Umbilical cord (tissue), 2 donors: ENCODE results near the gene SLC4A3. TPM values are rescaled to one million over a fixed set of nuclear protein-coding genes. Genes with fewer than 3 reads are reported as not detected.

Experiments
- DNase-seq: peaks from one replicate; pipeline ENCODE4 v3.0.0-alpha.2; 2015; ENCODE audit warnings: low spot score
- total RNA-seq: library from RNA; depleted of rRNA; stranded (reverse); fragments of >200 nt; gene quantifications from one replicate; pipeline ENCODE4 v1.2.3, GENCODE V29; 2014; ENCODE audit warnings: low replicate concordance; ENCODE audit not compliant: insufficient read depth

Gene SLC4A3
- total RNA-seq, 1 donor from 2014 or later, result 1.7 TPM

- DNase-seq, result no peak
These were observed 4.0 kb downstream of the SLC4A3 start for GRCh38 chr2:219631406-219631891.

GRCh38 chr2:219631904-219632759 is 4.7 kb downstream of the SLC4A3 start:
- DNase-seq, result no peak

- no peak for DNase-seq
These were observed 5.3 kb downstream of the SLC4A3 start for GRCh38 chr2:219632760-219633105.

- no peak for DNase-seq
These were observed 6.0 kb downstream of the SLC4A3 start for GRCh38 chr2:219633276-219634065.

- DNase-seq, result no peak
These were observed 6.9 kb downstream of the SLC4A3 start for GRCh38 chr2:219634171-219634940.

GRCh38 chr2:219634951-219635751 is 7.7 kb downstream of the SLC4A3 start:
- no peak for DNase-seq

- DNase-seq, result no peak
These were observed 8.9 kb downstream of the SLC4A3 start for GRCh38 chr2:219636144-219636915.

GRCh38 chr2:219636941-219637841 is 9.8 kb downstream of the SLC4A3 start:
- DNase-seq, result no peak

GRCh38 chr2:219637842-219638185 is 10.4 kb downstream of the SLC4A3 start:
- no peak for DNase-seq

- DNase-seq, result no peak
These were observed 11.0 kb downstream of the SLC4A3 start for GRCh38 chr2:219638217-219638947.

- no peak for DNase-seq
These were observed 11.7 kb downstream of the SLC4A3 start for GRCh38 chr2:219638948-219639755.

- no peak for DNase-seq
These were observed 14.1 kb downstream of the SLC4A3 start for GRCh38 chr2:219641390-219642068.

- DNase-seq, result peak; percentile 89
These were observed 14.6 kb downstream of the SLC4A3 start for GRCh38 chr2:219642069-219642454.

GRCh38 chr2:219642465-219643083 is 15.1 kb downstream of the SLC4A3 start:
- DNase-seq, result peak; percentile 99

GRCh38 chr2:219643084-219643473 is 15.6 kb downstream of the SLC4A3 start:
- DNase-seq, result no peak

GRCh38 chr2:219643788-219644398 is 16.5 kb downstream of the SLC4A3 start:
- no peak for DNase-seq
